K562 (cell line): ENCODE results near the gene LY6G6F. TPM values are rescaled to one million over a fixed set of nuclear protein-coding genes. Genes with fewer than 3 reads are reported as not detected.

ENCODE experiments used
- ATF4 ChIP-seq: fragments of 450-650 bp; formaldehyde crosslinking; IDR thresholded peaks from 2 replicates; pipeline ENCODE4 v1.4.0; 2022; ENCODE audit warnings: mild to moderate bottlenecking, moderate library complexity
- EHMT2 ChIP-seq: fragments of 450-650 bp; IDR thresholded peaks from 2 replicates; pipeline ENCODE4 v1.6.1; 2018; ENCODE audit warnings: antibody characterized with exemption
- ELF4 ChIP-seq: fragments of 450-650 bp; formaldehyde crosslinking; IDR thresholded peaks from 2 replicates; pipeline ENCODE4 v1.4.0; 2022; ENCODE audit warnings: missing genetic modification characterization
- KDM1A ChIP-seq, 2 experiments: fragments of 450-650 bp; IDR thresholded peaks; 2 replicates each; pipeline ENCODE4 v1.6.1; 2016; ENCODE audit warnings: mild to moderate bottlenecking in 2 of 2
- MLX ChIP-seq, 2 experiments: fragments of 450-650 bp in 1 of 2; sonication (generic) in 1 of 2; formaldehyde crosslinking; conservative IDR thresholded peaks; 2 replicates each; pipeline versions ENCODE4 v1.4.0 to v1.8.1; 2020 to 2022; ENCODE audit warnings: mild to moderate bottlenecking in 1 of 2, missing genetic modification reagents in 1 of 2
- MTA3 ChIP-seq: fragments of 450-650 bp; formaldehyde crosslinking; IDR thresholded peaks from 2 replicates; pipeline ENCODE4 v1.6.1; 2017; ENCODE audit warnings: mild to moderate bottlenecking, borderline replicate concordance
- NFATC3 ChIP-seq: fragments of 450-650 bp; IDR thresholded peaks from 2 replicates; pipeline ENCODE4 v1.6.1; 2017; ENCODE audit warnings: mild to moderate bottlenecking
- NFXL1 ChIP-seq: fragments of 450-650 bp; formaldehyde crosslinking; IDR thresholded peaks from 2 replicates; pipeline ENCODE4 v1.4.0; 2021; ENCODE audit warnings: mild to moderate bottlenecking
- PBX2 ChIP-seq, 2 experiments: IDR thresholded peaks in 1 of 2; conservative IDR thresholded peaks in 1 of 2; 2 replicates each; pipeline ENCODE4 v1.6.1; 2016; ENCODE audit warnings: low read depth in 2 of 2, mild to moderate bottlenecking in 1 of 2, missing compliant biosample characterization in 1 of 2, missing genetic modification characterization in 1 of 2, moderate library complexity in 1 of 2
- PHF21A ChIP-seq: fragments of 450-650 bp; IDR thresholded peaks from 2 replicates; pipeline ENCODE4 v1.6.1; 2017; ENCODE audit warnings: low read depth, borderline replicate concordance
- PHF8 ChIP-seq: fragments of 200-600 bp; sonication (generic); IDR thresholded peaks from 2 replicates; pipeline ENCODE4 v1.6.1; 2012; ENCODE audit warnings: mixed run types, mild to moderate bottlenecking, inconsistent platforms, low read length, moderate library complexity, borderline replicate concordance
- PTRF ChIP-seq: fragments of 450-650 bp; IDR thresholded peaks from 2 replicates; pipeline ENCODE4 v1.6.1; 2016; ENCODE audit warnings: mild to moderate bottlenecking, missing genetic modification characterization, missing compliant biosample characterization
- SIN3B ChIP-seq: fragments of 450-650 bp; IDR thresholded peaks from 2 replicates; pipeline ENCODE4 v1.6.1; 2017; ENCODE audit warnings: low read depth, mild to moderate bottlenecking, moderate library complexity
- SMARCB1 ChIP-seq: IDR thresholded peaks from 2 replicates; pipeline ENCODE4 v1.6.1; 2011; ENCODE audit warnings: improper control_type of control experiment, low read depth; ENCODE audit not compliant: insufficient read length
- XRCC5 ChIP-seq: fragments of 200-400 bp; formaldehyde crosslinking; IDR thresholded peaks from 2 replicates; pipeline ENCODE4 v1.6.1; 2017; ENCODE audit warnings: low read depth, mild to moderate bottlenecking, low read length
- ZBED1 ChIP-seq: IDR thresholded peaks from 2 replicates; pipeline ENCODE4 v1.6.1; 2014
- ZNF311 ChIP-seq: fragments of 250-450 bp; sonication (Bioruptor Pico); IDR thresholded peaks from 2 replicates; pipeline ENCODE4 v1.4.0; 2020; ENCODE audit warnings: mild to moderate bottlenecking, moderate library complexity
- ZNF644 ChIP-seq: fragments of 200-800 bp; sonication (Bioruptor generic); IDR thresholded peaks from 2 replicates; pipeline ENCODE4 v1.6.1; 2016; ENCODE audit warnings: low read depth, missing genetic modification characterization, missing compliant biosample characterization
- ZNF77 ChIP-seq: fragments of 250-450 bp; sonication (Bioruptor Pico); IDR thresholded peaks from 2 replicates; pipeline ENCODE4 v1.5.0; 2020
- polyA plus RNA-seq, 8 experiments: library from polyadenylated mRNA; depleted of rRNA in 4 of 8; stranded (reverse) in 5 of 8; unstranded in 3 of 8; fragments of >200 nt; fragmentation: Nextera tagmentation in 2 of 8; fragmentation: Illumina TruSeq in 1 of 8; extraction: Ambion mirVana in 2 of 8; extraction: Trizol in 1 of 8; gene quantifications; 2 replicates each; pipeline versions ENCODE4 v1.2.1 to v1.2.3, GENCODE V29; 2011 to 2014; ENCODE audit warnings: inconsistent platforms in 1 of 8, missing spikeins in 1 of 8
- total RNA-seq, 7 experiments: library from RNA; depleted of rRNA in 6 of 7; stranded (reverse); fragments of >200 nt in 6 of 7; fragmentation: Illumina TruSeq in 2 of 7; extraction: Trizol in 2 of 7; gene quantifications; 2 replicates each; pipeline versions ENCODE4 v1.2.1 to v1.2.3, GENCODE V29; 2011 to 2021; ENCODE audit warnings: low replicate concordance in 1 of 7
- TF ChIP-seq, protein P1 (sequence below): fragments of 450-650 bp; IDR thresholded peaks from 2 replicates; pipeline ENCODE4 v1.6.1; 2014; ENCODE audit warnings: low read depth, mild to moderate bottlenecking, moderate library complexity, borderline replicate concordance
- TF ChIP-seq, protein P2 (sequence below): fragments of 450-650 bp; formaldehyde crosslinking; conservative IDR thresholded peaks from 2 replicates; pipeline ENCODE4 v1.4.0; 2022; ENCODE audit warnings: mild to moderate bottlenecking, missing genetic modification characterization

LY6G6F gene
- total and polyA plus RNA-seq, 9 of the 15 experiments (the other 6 are each of a cell fraction or from before 2014, with no cell fraction given), result 0.14 to 0.50 (median 0.28) TPM; not detected in 2

- TF ChIP-seq MLX (CRISPR knock-in tag; conservative IDR thresholded peaks at IDR 0.05) (0 out of 4 replicates have a peak, but pooled peaks of 1 of the 2 experiments have one; percentile 83), ZBED1 (no peak), SIN3B (no peak), PBX2 (CRISPR knock-in tag; IDR thresholded peaks at IDR 0.05; ENCODE audit: low read depth) (no peak), PBX2 (tag; conservative IDR thresholded peaks at IDR 0.05; ENCODE audit: low read depth) (no peak; the same call in 1 of the 2 replicates), PHF8 (no peak; the same call in 1 of the 2 replicates), PTRF (no peak), NFATC3 (no peak), ZNF644 (no peak; the same call in 1 of the 2 replicates), NFXL1 (CRISPR knock-in tag) (no peak), PHF21A (no peak), ZNF77 (CRISPR knock-in tag) (no peak), EHMT2 (0 out of 2 replicates have a peak, but pooled peaks have one; percentile 57), ELF4 (CRISPR knock-in tag) (peak; percentile 97), XRCC5 (no peak), ATF4 (CRISPR knock-in tag) (peak; percentile 62), ZNF311 (no peak), MTA3 (no peak), KDM1A (IDR thresholded peaks at IDR 0.05) (no peak), SMARCB1 (no peak)
- TF ChIP-seq, protein P1, sequence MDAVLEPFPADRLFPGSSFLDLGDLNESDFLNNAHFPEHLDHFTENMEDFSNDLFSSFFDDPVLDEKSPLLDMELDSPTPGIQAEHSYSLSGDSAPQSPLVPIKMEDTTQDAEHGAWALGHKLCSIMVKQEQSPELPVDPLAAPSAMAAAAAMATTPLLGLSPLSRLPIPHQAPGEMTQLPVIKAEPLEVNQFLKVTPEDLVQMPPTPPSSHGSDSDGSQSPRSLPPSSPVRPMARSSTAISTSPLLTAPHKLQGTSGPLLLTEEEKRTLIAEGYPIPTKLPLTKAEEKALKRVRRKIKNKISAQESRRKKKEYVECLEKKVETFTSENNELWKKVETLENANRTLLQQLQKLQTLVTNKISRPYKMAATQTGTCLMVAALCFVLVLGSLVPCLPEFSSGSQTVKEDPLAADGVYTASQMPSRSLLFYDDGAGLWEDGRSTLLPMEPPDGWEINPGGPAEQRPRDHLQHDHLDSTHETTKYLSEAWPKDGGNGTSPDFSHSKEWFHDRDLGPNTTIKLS, result peak; percentile 73; the same call in 1 of the 2 replicates
- TF ChIP-seq, protein P2, sequence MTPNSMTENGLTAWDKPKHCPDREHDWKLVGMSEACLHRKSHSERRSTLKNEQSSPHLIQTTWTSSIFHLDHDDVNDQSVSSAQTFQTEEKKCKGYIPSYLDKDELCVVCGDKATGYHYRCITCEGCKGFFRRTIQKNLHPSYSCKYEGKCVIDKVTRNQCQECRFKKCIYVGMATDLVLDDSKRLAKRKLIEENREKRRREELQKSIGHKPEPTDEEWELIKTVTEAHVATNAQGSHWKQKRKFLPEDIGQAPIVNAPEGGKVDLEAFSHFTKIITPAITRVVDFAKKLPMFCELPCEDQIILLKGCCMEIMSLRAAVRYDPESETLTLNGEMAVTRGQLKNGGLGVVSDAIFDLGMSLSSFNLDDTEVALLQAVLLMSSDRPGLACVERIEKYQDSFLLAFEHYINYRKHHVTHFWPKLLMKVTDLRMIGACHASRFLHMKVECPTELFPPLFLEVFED (CRISPR knock-in tag), result peak; percentile 96
These were observed 19.1 kb downstream of the LY6G6F start (continued) for GRCh38 chr6:31725502-31726350.
